Measurements from ENCODE around the gene KRTAP2-4.

The KRTAP2-4 gene

DNA sequence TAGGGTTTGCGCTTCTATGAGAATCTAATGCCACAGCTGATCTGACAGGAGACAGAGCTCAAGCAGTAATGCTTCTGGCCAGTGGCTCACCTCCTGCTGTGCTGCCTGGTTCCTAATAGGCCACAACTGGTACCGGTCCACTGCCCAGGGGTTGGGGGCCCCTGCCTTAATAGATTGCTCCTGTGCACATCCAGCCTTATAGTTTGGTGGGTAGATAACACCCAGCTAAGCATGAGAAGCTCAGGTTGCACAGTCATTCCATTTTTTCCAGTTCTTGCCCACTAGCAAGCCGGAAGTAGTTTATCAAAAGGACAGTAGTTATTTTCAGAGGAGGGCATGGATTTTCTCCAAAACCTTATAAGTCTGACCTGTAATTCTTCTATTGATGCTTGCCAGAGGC, 46.3 kb downstream of the KRTAP2-4 start:
- H3K4me3 ChIP-seq (ENCODE audit: low read length): no peak overlapping the region
- no peak for TF ChIP-seq ZNF274 (IDR thresholded peaks at IDR 0.05; ENCODE audit: low read depth, low read length)

DNA sequence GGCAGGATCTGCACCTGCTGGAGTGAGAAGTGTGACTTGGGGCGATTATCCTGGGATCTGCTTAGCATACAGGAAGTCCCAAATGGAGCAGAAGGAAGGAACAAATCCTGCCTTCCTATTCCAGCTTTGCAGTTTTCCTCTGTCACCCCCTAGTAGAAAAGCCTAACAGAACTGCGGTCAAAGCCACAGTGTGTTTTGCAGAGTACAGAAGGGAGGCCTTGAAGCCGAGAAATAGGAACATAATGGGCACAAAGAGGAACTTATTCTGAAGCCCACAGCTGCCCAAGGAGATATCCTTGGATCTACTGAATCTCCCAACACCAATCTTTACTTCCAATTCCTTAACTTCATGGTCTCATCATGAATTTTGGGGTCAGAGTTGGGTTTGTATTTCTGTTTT, 47.1 kb downstream of the KRTAP2-4 start:
- H3K4me3 ChIP-seq (ENCODE audit: low read length): no peak overlapping the region
- TF ChIP-seq ZNF274 (IDR thresholded peaks at IDR 0.05; ENCODE audit: low read depth, low read length): no peak

DNA sequence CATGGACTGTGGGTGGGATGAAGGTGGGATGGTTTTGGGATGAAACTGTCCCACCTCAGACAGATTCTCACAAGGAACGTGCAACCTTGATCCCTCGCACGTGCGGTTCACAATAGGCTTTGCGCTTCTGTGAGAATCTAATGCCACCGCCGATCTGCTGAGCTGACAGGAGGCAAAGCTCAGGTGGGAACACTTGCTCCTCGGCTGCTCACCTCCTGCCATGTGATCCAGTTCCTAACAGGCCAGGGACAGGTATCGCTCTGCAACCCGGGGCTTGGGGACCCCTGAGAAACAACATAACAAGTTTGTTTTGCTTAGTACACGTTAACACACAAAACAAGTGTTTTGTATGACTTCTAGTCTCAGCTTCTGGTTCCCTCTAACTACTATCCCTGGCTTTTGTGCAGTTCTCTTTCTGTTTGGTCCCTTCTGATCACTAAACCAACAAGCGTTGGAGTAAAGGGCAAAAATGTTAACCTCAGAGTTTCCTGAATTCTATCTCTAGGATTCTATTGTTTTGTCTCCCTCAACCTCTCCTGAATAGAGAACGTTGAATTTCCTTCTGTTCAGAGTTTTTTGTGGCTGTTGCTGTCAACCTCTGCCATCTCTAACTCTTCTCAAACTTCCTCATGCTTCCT, 49.0 kb downstream of the KRTAP2-4 start:
- no peak for TF ChIP-seq ZNF274 (IDR thresholded peaks at IDR 0.05; ENCODE audit: low read depth, low read length)
- H3K4me3 ChIP-seq (ENCODE audit: low read length): no peak overlapping the region

DNA sequence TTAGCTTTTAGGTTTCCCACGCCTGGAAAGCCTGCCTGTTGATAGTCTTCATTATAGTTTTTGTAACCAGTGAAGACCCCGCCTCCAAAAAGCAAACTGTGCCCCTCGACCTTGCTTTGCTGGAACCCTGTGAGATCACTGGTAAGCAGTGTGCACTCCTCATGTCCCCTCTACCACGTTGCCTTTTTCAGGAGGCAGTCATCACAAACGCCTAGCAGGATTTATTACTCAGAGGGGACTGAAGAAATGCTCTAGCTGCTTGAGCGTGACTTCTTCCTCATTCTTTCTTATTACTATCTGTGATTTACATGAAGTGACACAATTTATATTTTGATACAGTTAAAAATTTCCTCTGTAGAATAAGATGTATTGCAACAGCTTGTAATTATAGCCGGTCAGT, 50.2 kb downstream of the KRTAP2-4 start:
- no peak overlapping the region for H3K4me3 ChIP-seq (ENCODE audit: low read length)
- TF ChIP-seq ZNF274 (IDR thresholded peaks at IDR 0.05; ENCODE audit: low read depth, low read length): no peak
